ENCODE measurements around the gene GRM7. TPM values are rescaled to one million over a fixed set of nuclear protein-coding genes. Genes with fewer than 3 reads are reported as not detected.

GRM7 gene
- total RNA-seq, 1 experiment from 2014 or later, result not detected

GRCh38 chr3:7381741-7382140 lies 520.8 kb downstream of the GRM7 start:
- Histone ChIP-seq H3K9me2 (ENCODE audit: insufficient read depth) (no peaks in the 10 kb centered on the region), H3K4me1 (ENCODE audit: control insufficient read depth in 1 of 2, insufficient read depth in 2 of 2, low read length in 2 of 2) (no peaks in the 10 kb centered on the region), H4K20me1 (ENCODE audit: insufficient read depth) (no peaks in the 10 kb centered on the region), H3K9me3 (ENCODE audit: control insufficient read depth in 1 of 2, insufficient read depth in 1 of 2, low read depth in 1 of 2, low read length in 2 of 2) (no peaks in the 10 kb centered on the region), H3K79me2 (ENCODE audit: insufficient read depth, low read length) (no peaks in the 10 kb centered on the region), H2AFZ (ENCODE audit: low read depth, low read length, poor library complexity, severe bottlenecking) (no peak overlapping the region), H3K27ac (ENCODE audit: low read depth, low read length) (no peak overlapping the region), H3K4me2 (ENCODE audit: low read length) (no peak overlapping the region), H3K9ac (ENCODE audit: low read length) (no peak overlapping the region), H3K36me3 (ENCODE audit: control insufficient read depth in 1 of 2, insufficient read depth in 2 of 2, low read length in 2 of 2) (no peaks in the 10 kb centered on the region), H3K4me3 (replicated peaks in 1 of 2; ENCODE audit: low read depth in 1 of 2, low read length in 2 of 2) (no peak overlapping the region), H3K27me3 (ENCODE audit: insufficient read depth, low read length) (no peaks in the 10 kb centered on the region)
- ATAC-seq (no peak), DNase-seq (ENCODE audit: low read depth, low spot score) (no peak)
- TF ChIP-seq EZH2phosphoT487 (IDR thresholded peaks at IDR 0.05; ENCODE audit: borderline replicate concordance) (no peak), MAX (IDR thresholded peaks at IDR 0.05) (no peak), JUND (IDR thresholded peaks at IDR 0.05) (no peak), RAD21 (IDR thresholded peaks at IDR 0.05; ENCODE audit: low read depth) (no peak), EZH2 (IDR thresholded peaks at IDR 0.05) (no peak), ZNF274 (IDR thresholded peaks at IDR 0.05; ENCODE audit: low read depth, low read length) (no peak), EGR1 (IDR thresholded peaks at IDR 0.05; ENCODE audit: low read depth) (no peak)
- CTCF ChIA-PET, result no interaction called here
- RAD21 ChIA-PET (ENCODE audit: low non-redundant PET in 1 of 2, low total read pairs in 2 of 2, uncharacterized antibody in 2 of 2, unreplicated experiment in 2 of 2), result no interaction called here
- intact Hi-C loops (cut with micrococcal nuclease), result no loop called here
- BruUV-seq (replicated peaks), result no TSS peak
- POLR2A ChIA-PET, result no interaction called here

- RAD21 ChIA-PET (ENCODE audit: low non-redundant PET in 1 of 2, low total read pairs in 2 of 2, uncharacterized antibody in 2 of 2, unreplicated experiment in 2 of 2), result no interaction called here
- DNase-seq (ENCODE audit: low read depth, low spot score), result no peak
- TF ChIP-seq CBX3 (IDR thresholded peaks at IDR 0.05; ENCODE audit: low read depth), result no peak
- no peak for TF ChIP-seq TCF7L2 (IDR thresholded peaks at IDR 0.05; ENCODE audit: borderline replicate concordance, extremely low read depth, insufficient read depth, insufficient read length)
- no peak for TF ChIP-seq SRF (IDR thresholded peaks at IDR 0.05; ENCODE audit: low read depth)
- no peak for TF ChIP-seq REST (IDR thresholded peaks at IDR 0.05; ENCODE audit: low read depth)
- no peak for TF ChIP-seq JUND (IDR thresholded peaks at IDR 0.05)
- TF ChIP-seq YY1 (IDR thresholded peaks at IDR 0.05; ENCODE audit: extremely low read depth, insufficient replicate concordance, low read depth, low read length), result no peak
- no peak for TF ChIP-seq CEBPB (IDR thresholded peaks at IDR 0.05; ENCODE audit: low read depth)
Observed at GRCh38 chr3:7382293-7383010, 521.5 kb downstream of the GRM7 start.

More at GRCh38 chr3:7382293-7383010, 521.5 kb downstream of the GRM7 start:
- H3K9me2 ChIP-seq (ENCODE audit: insufficient read depth), result no peaks in the 10 kb centered on the region
- no peak overlapping the region for H3K9ac ChIP-seq (ENCODE audit: low read length)
- no peaks in the 10 kb centered on the region for H3K9me3 ChIP-seq (ENCODE audit: control insufficient read depth in 1 of 2, insufficient read depth in 1 of 2, low read depth in 1 of 2, low read length in 2 of 2)
- H4K20me1 ChIP-seq (ENCODE audit: insufficient read depth), result no peaks in the 10 kb centered on the region
- H3K36me3 ChIP-seq (ENCODE audit: control insufficient read depth in 1 of 2, insufficient read depth in 2 of 2, low read length in 2 of 2), result no peaks in the 10 kb centered on the region
- no peak overlapping the region for H3K27ac ChIP-seq (ENCODE audit: low read depth, low read length)
- ATAC-seq, result no peak
- BruUV-seq (replicated peaks), result no TSS peak
- H3K4me1 ChIP-seq (ENCODE audit: control insufficient read depth in 1 of 2, insufficient read depth in 2 of 2, low read length in 2 of 2), result no peaks in the 10 kb centered on the region
- POLR2A ChIA-PET, result no interaction called here
- H3K27me3 ChIP-seq (ENCODE audit: insufficient read depth, low read length), result no peaks in the 10 kb centered on the region
- no peak overlapping the region for H3K4me2 ChIP-seq (ENCODE audit: low read length)
- CTCF ChIA-PET, result no interaction called here
- no peak overlapping the region for H2AFZ ChIP-seq (ENCODE audit: low read depth, low read length, poor library complexity, severe bottlenecking)
- H3K4me3 ChIP-seq (replicated peaks in 1 of 2; ENCODE audit: low read depth in 1 of 2, low read length in 2 of 2), result no peak overlapping the region
- H3K79me2 ChIP-seq (ENCODE audit: insufficient read depth, low read length), result no peaks in the 10 kb centered on the region
- intact Hi-C loops (cut with micrococcal nuclease), result no loop called here
